Spleen (tissue), 11 donors: ENCODE results near the gene UGT1A7. TPM values are rescaled to one million over a fixed set of nuclear protein-coding genes. Genes with fewer than 3 reads are reported as not detected.

Experiments used
- DNase-seq: peaks from one replicate; pipeline ENCODE4 v3.0.0-alpha.2; 2020
- H3K27ac ChIP-seq, 8 donors: fragments of 200-600 bp; sonication (generic) in 7 of 8; 1 replicate in 4 of 8; 2 replicates in 4 of 8; pipeline versions ENCODE4 v1.5.0 to v1.8.0; 2016 to 2021; ENCODE audit warnings: inconsistent platforms in 4 of 8, mild to moderate bottlenecking in 4 of 8, moderate library complexity in 1 of 8
- H3K27me3 ChIP-seq, 7 donors: fragments of 200-600 bp; sonication (generic) in 6 of 7; replicated peaks in 1 of 7; 1 replicate in 4 of 7; 2 replicates in 3 of 7; pipeline versions ENCODE4 v1.5.0 to v1.8.0; 2016 to 2021; ENCODE audit warnings: inconsistent platforms in 3 of 7, mild to moderate bottlenecking in 1 of 7
- H3K36me3 ChIP-seq, 6 donors: fragments of 200-600 bp; sonication (generic) in 5 of 6; 1 replicate in 4 of 6; 2 replicates in 2 of 6; pipeline versions ENCODE4 v1.5.0 to v1.8.0; 2016 to 2021; ENCODE audit warnings: inconsistent platforms in 2 of 6
- H3K4me1 ChIP-seq, 6 donors: fragments of 200-600 bp; sonication (generic) in 5 of 6; 1 replicate in 3 of 6; 2 replicates in 3 of 6; pipeline versions ENCODE4 v1.5.0 to v1.8.0; 2016 to 2021; ENCODE audit warnings: inconsistent platforms in 3 of 6
- H3K4me3 ChIP-seq, 8 donors: fragments of 200-600 bp; sonication (generic) in 7 of 8; 1 replicate in 4 of 8; 2 replicates in 4 of 8; pipeline versions ENCODE4 v1.5.0 to v1.8.0; 2016 to 2021; ENCODE audit warnings: inconsistent platforms in 4 of 8, mild to moderate bottlenecking in 4 of 8, moderate library complexity in 2 of 8
- H3K9me3 ChIP-seq, 8 donors: fragments of 200-600 bp; sonication (generic) in 7 of 8; 1 replicate in 4 of 8; 2 replicates in 4 of 8; pipeline versions ENCODE4 v1.5.0 to v1.8.0; 2016 to 2021; ENCODE audit warnings: inconsistent platforms in 4 of 8
- CTCF ChIP-seq, 11 experiments: fragments of 200-600 bp in 7 of 11; fragments of 450-650 bp in 4 of 11; sonication (generic) in 4 of 11; IDR thresholded peaks in 8 of 11; conservative IDR thresholded peaks in 3 of 11; 1 replicate in 7 of 11; 2 replicates in 4 of 11; pipeline versions ENCODE4 v1.4.0 to v1.8.0; 2016 to 2021; ENCODE audit warnings: antibody characterized with exemption in 11 of 11, inconsistent platforms in 4 of 11, mild to moderate bottlenecking in 1 of 11
- POLR2A ChIP-seq, 3 donors: fragments of 450-650 bp; IDR thresholded peaks; one replicate each; pipeline ENCODE4 v1.5.1; 2017; ENCODE audit warnings: antibody characterized with exemption in 3 of 3, mild to moderate bottlenecking in 1 of 3
- POLR2AphosphoS5 ChIP-seq, 3 donors: sonication (generic); formaldehyde crosslinking; IDR thresholded peaks; one replicate each; pipeline ENCODE4 v1.5.1; 2017; ENCODE audit warnings: antibody characterized with exemption in 3 of 3
- WGBS, 5 donors: extraction: QIAGEN DNeasy Blood & Tissue Kit in 3 of 5; methylation state at CpG; one replicate each; pipeline versions ENCODE4 v1.1.5 to v1.1.7; 2013 to 2018; 5-methylcytosine and 5-hydroxymethylcytosine counted together
- intact Hi-C: fragments of 100-400 bp; cut with DNase I; formaldehyde crosslinking; loops from one replicate; pipeline ENCODE4 v1.15.0; 2023; ENCODE audit warnings: low total_unique reads
- polyA plus RNA-seq, 3 donors: library from polyadenylated mRNA; stranded (reverse); fragments of 200-250 nt; gene quantifications; one replicate each; pipeline ENCODE4 v1.2.1, GENCODE V29; 2013
- total RNA-seq, 7 donors: library from RNA; depleted of rRNA in 3 of 7; stranded (reverse); fragments of >200 nt in 3 of 7; fragmentation: NEBNext Ultra II Directional in 4 of 7; extraction: Animal tissue kit (Norgen Biotek cat#: 25700) in 4 of 7; gene quantifications; one replicate each; pipeline versions ENCODE4 v1.1.0 to v1.2.1, GENCODE V29; 2016 to 2021
- donor health status: healthy with polysubstance abuse.
- donor health status: DM: no; HTN: no; CAD: no; lungs with moderate emphysema.
- donor health status: DM: no; HTN: no; CAD: no.
- donor health status: Bipolar disorder and iron deficiency.
- donor health status: healthy.
- donor health status: DM: no; HTN: no; CAD: no.
- donor health status: DM: yes; HTN: yes; CAD: no.

Gene UGT1A7
- total and polyA plus RNA-seq, 10 donors = 0.03 TPM; not detected in 9

- H3K9me3 ChIP-seq = no peaks in the 10 kb centered on the region
These were observed 7.4 kb upstream of the UGT1A7 start for GRCh38 chr2:233674314-233674713.

GRCh38 chr2:233674995-233675394, 6.7 kb upstream of the UGT1A7 start:
- Histone ChIP-seq H3K27ac (no peak overlapping the region), H3K4me3 (no peak overlapping the region), H3K4me1 (no peaks in the 10 kb centered on the region), H3K27me3 (peaks cover 0 to 10% (median 0%) of the 10 kb centered on the region in 7 donors), H3K9me3 (no peaks in the 10 kb centered on the region), H3K36me3 (no peaks in the 10 kb centered on the region)
- DNase-seq = no peak
- WGBS, 5 donors = 56 to 78% (median 74%) methylated on average over 4 of the region's 4 CpGs
- TF ChIP-seq POLR2A (IDR thresholded peaks at IDR 0.05) (no peak), POLR2AphosphoS5 (IDR thresholded peaks at IDR 0.05) (no peak), CTCF (IDR thresholded peaks at IDR 0.05 in 8 of 11, conservative IDR thresholded peaks at IDR 0.05 in 3 of 11) (no peak)
- intact Hi-C loops = no loop called here

More at GRCh38 chr2:233674314-233674713, 7.4 kb upstream of the UGT1A7 start:
- Histone ChIP-seq H3K36me3 (no peaks in the 10 kb centered on the region), H3K27me3 (peaks cover 0 to 10% (median 0%) of the 10 kb centered on the region in 7 donors), H3K4me3 (no peak overlapping the region), H3K4me1 (no peaks in the 10 kb centered on the region), H3K27ac (no peak overlapping the region)
- intact Hi-C loops = no loop called here
- TF ChIP-seq POLR2A (IDR thresholded peaks at IDR 0.05) = no peak
- 55 to 73% (median 67%) methylated on average over 1 of the region's 1 CpG for WGBS, 5 donors
- no peak for DNase-seq

GRCh38 chr2:233676046-233676445, 5.7 kb upstream of the UGT1A7 start:
- H3K4me3 ChIP-seq = no peak overlapping the region
- no peaks in the 10 kb centered on the region for H3K9me3 ChIP-seq
- no peaks in the 10 kb centered on the region for H3K4me1 ChIP-seq
- 82 to 93% (median 85%) methylated on average over 2 of the region's 2 CpGs for WGBS, 5 donors
- no peaks in the 10 kb centered on the region for H3K36me3 ChIP-seq
- peaks cover 0 to 7% (median 0%) of the 10 kb centered on the region in 7 donors for H3K27me3 ChIP-seq
- no peak for DNase-seq
- intact Hi-C loops = no loop called here
- TF ChIP-seq POLR2A (IDR thresholded peaks at IDR 0.05) (no peak), CTCF (IDR thresholded peaks at IDR 0.05 in 8 of 11, conservative IDR thresholded peaks at IDR 0.05 in 3 of 11) (no peak), POLR2AphosphoS5 (IDR thresholded peaks at IDR 0.05) (no peak)
- H3K27ac ChIP-seq = no peak overlapping the region

GRCh38 chr2:233679196-233679595, 2.5 kb upstream of the UGT1A7 start:
- TF ChIP-seq CTCF (IDR thresholded peaks at IDR 0.05 in 8 of 11, conservative IDR thresholded peaks at IDR 0.05 in 3 of 11) (no peak), POLR2AphosphoS5 (IDR thresholded peaks at IDR 0.05) (no peak)
- Histone ChIP-seq H3K36me3 (no peaks in the 10 kb centered on the region), H3K4me3 (no peak overlapping the region), H3K4me1 (no peaks in the 10 kb centered on the region), H3K27ac (no peak overlapping the region), H3K27me3 (peaks cover 0 to 7% (median 0%) of the 10 kb centered on the region in 7 donors), H3K9me3 (no peaks in the 10 kb centered on the region)
- 67 to 88% (median 82%) methylated on average over 4 of the region's 4 CpGs for WGBS, 5 donors
- no peak for DNase-seq
- intact Hi-C loops = no loop called here
